ENCODE data around the gene TAF15. TPM values are rescaled to one million over a fixed set of nuclear protein-coding genes. Genes with fewer than 3 reads are reported as not detected.

The TAF15 gene
- total and polyA plus RNA-seq, 10 of the 15 experiments (the other 5 are each of a cell fraction or from before 2014, with no cell fraction given) = 9.5 to 259 (median 40.4) TPM

GRCh38 chr17:35865412-35866340 is 56.4 kb downstream of the TAF15 start:
- no peak for DNase-seq (ENCODE audit: low read depth, low spot score)
- ChIA-PET RAD21 (ENCODE audit: unreplicated experiment) (interaction anchor here (1.1 to 1.2 kb wide), 2 partner anchors 15 to 65 kb away, joined by 3 read pairs; partner anchors contain the start of genes CCL5 and RDM1), SMC1A (ENCODE audit: uncharacterized antibody, unreplicated experiment) (interaction anchor here (0.6 to 1.2 kb wide), 4 partner anchors 10 to 115 kb away, joined by 3 to 8 read pairs (median 3); partner anchors contain the start of gene CCL5)

More at GRCh38 chr17:35865412-35866340, 56.4 kb downstream of the TAF15 start:
- ChIA-PET POLR2A (interaction anchor here (0.7 kb wide), 1 partner anchor 56 kb away, joined by 3 read pairs; no protein-coding TSS in a partner anchor), CTCF (interaction anchor here (0.6 to 1.2 kb wide), 3 partner anchors 13 to 520 kb away, joined by 3 read pairs; partner anchors contain the start of gene CCL5)
- no peaks in the 10 kb centered on the region; the same call in 1 of the 2 replicates for H4K20me1 ChIP-seq (ENCODE audit: control insufficient read depth, insufficient read depth)
- no peaks in the 10 kb centered on the region for H3K79me2 ChIP-seq (ENCODE audit: control insufficient read depth, insufficient read depth, low read length)
- no peak overlapping the region for H2AFZ ChIP-seq (ENCODE audit: control insufficient read depth, low read depth, low read length)
- no peak overlapping the region for H3K27ac ChIP-seq (ENCODE audit: control insufficient read depth, insufficient read depth)
- in situ Hi-C loops (cut with MboI) = no loop called here
- no peaks in the 10 kb centered on the region for H3K36me3 ChIP-seq (ENCODE audit: control insufficient read depth in 2 of 2, insufficient read depth in 2 of 2, low read length in 1 of 2)
- ATAC-seq = no peak
- H3K9me3 ChIP-seq (replicated peaks; ENCODE audit: control insufficient read depth, insufficient read depth, low read length) = no peaks in the 10 kb centered on the region; the same call in 2 of the 3 replicates
- H3K9ac ChIP-seq (ENCODE audit: control insufficient read depth, insufficient read depth, low read length) = no peak overlapping the region
- 59% methylated on average over 3 of the region's 3 CpGs for WGBS (ENCODE audit: insufficient coverage, insufficient replicate concordance, low lambda C conversion rate, missing lambda C conversion rate)
- no peaks in the 10 kb centered on the region for H3K4me1 ChIP-seq (ENCODE audit: control insufficient read depth, insufficient read depth, low read length)
- no peak overlapping the region for H3K4me3 ChIP-seq
- intact Hi-C loops (cut with micrococcal nuclease; ENCODE audit: unreplicated experiment) = no loop called here
- no peak overlapping the region for H3K4me2 ChIP-seq (ENCODE audit: control insufficient read depth, insufficient read depth)
- BruUV-seq (replicated peaks) = no TSS peak
- H3K27me3 ChIP-seq (replicated peaks in 1 of 2; ENCODE audit: control insufficient read depth in 2 of 2, insufficient read depth in 2 of 2, low read length in 1 of 2) = no peaks in the 10 kb centered on the region
- TF ChIP-seq E4F1 (IDR thresholded peaks at IDR 0.05; ENCODE audit: borderline replicate concordance, partially characterized antibody) = no peak
- no peak for FAIRE-seq

Data from GM12878 (cell line).